Liver (tissue), 3 donors: ENCODE results near the gene ATP4A.

Experiments used
- CTCF ChIP-seq: fragments of 150-350 bp; IDR thresholded peaks from 2 replicates; pipeline ENCODE4 v1.5.1; 2017; ENCODE audit warnings: improper control_type of control experiment, low read depth, low read length; ENCODE audit not compliant: missing input control
- GABPA ChIP-seq, 2 donors: IDR thresholded peaks in 1 of 2; conservative IDR thresholded peaks in 1 of 2; 2 replicates each; pipeline ENCODE4 v1.6.1; 2016; ENCODE audit warnings: antibody characterized with exemption in 2 of 2, mild to moderate bottlenecking in 1 of 2, moderate library complexity in 1 of 2
- MAX ChIP-seq: IDR thresholded peaks from 2 replicates; pipeline ENCODE4 v1.6.1; 2016; ENCODE audit warnings: antibody characterized with exemption
- REST ChIP-seq: IDR thresholded peaks from 2 replicates; pipeline ENCODE4 v1.6.1; 2016; ENCODE audit warnings: antibody characterized with exemption, mild to moderate bottlenecking
- TAF1 ChIP-seq: conservative IDR thresholded peaks from 2 replicates; pipeline ENCODE4 v1.6.1; 2016; ENCODE audit warnings: antibody characterized with exemption, mild to moderate bottlenecking
- donor health status: healthy.
- donor health status: healthy.

- TF ChIP-seq MAX (no peak), CTCF (no peak), REST (no peak), TAF1 (no peak), GABPA (IDR thresholded peaks at IDR 0.05 in 1 of 2, conservative IDR thresholded peaks at IDR 0.05 in 1 of 2) (no peak)
Observed at GRCh38 chr19:35531291-35531690, 32.2 kb downstream of the ATP4A start.
